Caco-2 (cell line): ENCODE measurements around the gene BBLN. TPM values are rescaled to one million over a fixed set of nuclear protein-coding genes. Genes with fewer than 3 reads are reported as not detected.

Experiments used
- BruUV-seq: library from RNA; stranded (reverse); fragments of 400-500 nt; replicated peaks from 2 replicates; lab custom pipeline; 2021; lab: Mats Ljungman, UMichigan
- CTCF ChIA-PET: fragments of 300-600 bp; sonication (Branson Sonifier 250); formaldehyde crosslinking; loops from one replicate; lab custom pipeline; 2022; ENCODE audit warnings: antibody characterized with exemption; lab: Charles Lee
- POLR2A ChIA-PET: fragments of 300-600 bp; sonication (Branson Sonifier 250); formaldehyde crosslinking; loops from one replicate; lab custom pipeline; 2022; ENCODE audit warnings: antibody characterized with exemption; lab: Charles Lee
- DNase-seq, 2 experiments: peaks; one replicate each; pipeline versions ENCODE4 v3.0.0 to v3.0.0-alpha.2; 2020 to 2022
- H3K27me3 ChIP-seq: replicated peaks from 2 replicates; pipeline ENCODE4 v1.6.0; 2011; ENCODE audit warnings: low read length; ENCODE audit not compliant: control insufficient read depth, insufficient read depth
- H3K36me3 ChIP-seq: 2 replicates; pipeline ENCODE4 v1.5.1; 2011; ENCODE audit warnings: low read length; ENCODE audit not compliant: control insufficient read depth, insufficient read depth
- H3K4me1 ChIP-seq: fragments of 250-450 bp; sonication (Bioruptor Pico); 2 replicates; pipeline ENCODE4 v1.5.1; 2020; ENCODE audit warnings: mild to moderate bottlenecking
- H3K4me3 ChIP-seq: 2 replicates; pipeline ENCODE4 v1.5.1; 2011; ENCODE audit warnings: low read depth, mild to moderate bottlenecking, control low read depth, low read length
- H3K9me3 ChIP-seq: fragments of 250-450 bp; sonication (Bioruptor Pico); 2 replicates; pipeline ENCODE4 v1.5.1; 2020; ENCODE audit warnings: mild to moderate bottlenecking, moderate library complexity
- H3K27ac Mint-ChIP-seq: one replicate; pipeline ENCODE4 v1.8.0; 2022; ENCODE audit warnings: mixed read lengths; ENCODE audit not compliant: unreplicated experiment
- H3K27me3 Mint-ChIP-seq: one replicate; pipeline ENCODE4 v1.8.0; 2022; ENCODE audit warnings: mixed read lengths; ENCODE audit not compliant: insufficient read depth, unreplicated experiment
- H3K36me3 Mint-ChIP-seq: one replicate; pipeline ENCODE4 v1.8.0; 2022; ENCODE audit warnings: mild to moderate bottlenecking, mixed read lengths; ENCODE audit not compliant: insufficient read depth, unreplicated experiment
- H3K4me1 Mint-ChIP-seq: one replicate; pipeline ENCODE4 v1.8.0; 2022; ENCODE audit warnings: low read depth, mixed read lengths; ENCODE audit not compliant: unreplicated experiment
- H3K4me3 Mint-ChIP-seq: one replicate; pipeline ENCODE4 v1.8.0; 2022; ENCODE audit warnings: mild to moderate bottlenecking, moderate library complexity, mixed read lengths; ENCODE audit not compliant: unreplicated experiment
- H3K9me3 Mint-ChIP-seq: one replicate; pipeline ENCODE4 v1.8.0; 2022; ENCODE audit warnings: mixed read lengths; ENCODE audit not compliant: unreplicated experiment
- intact Hi-C: fragments of 100-400 bp; cut with micrococcal nuclease; formaldehyde crosslinking; loops from one replicate; pipeline ENCODE4 v1.10.0; 2022; ENCODE audit not compliant: unreplicated experiment
- total RNA-seq: library from RNA; stranded (reverse); gene quantifications from 2 replicates; pipeline ENCODE4 v1.2.3, GENCODE V29; 2022
- TF ChIP-seq, protein P1 (sequence below), 2 experiments: fragments of 200-600 bp in 1 of 2; IDR thresholded peaks; 1 replicate in 1 of 2; 2 replicates in 1 of 2; pipeline versions ENCODE4 v1.5.1 to v1.8.0; 2011 to 2022; ENCODE audit warnings: antibody characterized with exemption in 1 of 2, control low read depth in 1 of 2, inconsistent platforms in 1 of 2, low read depth in 1 of 2, low read length in 1 of 2, mild to moderate bottlenecking in 1 of 2, moderate library complexity in 1 of 2; ENCODE audit not compliant: insufficient read depth in 1 of 2, severe bottlenecking in 1 of 2, unreplicated experiment in 1 of 2

The BBLN gene
- total RNA-seq, 1 experiment from 2014 or later = 34.2 TPM

GRCh38 chr9:128203024-128203706 lies 43.1 kb downstream of the BBLN start, which contains the start of gene DNM1:
Gene DNM1 (plus strand): TSS chr9:128203379. CDS start chr9:128203471, 92 bp downstream.
- H3K4me3 ChIP-seq = peak within 1 kb of the TSS; percentile 68
- ChIA-PET CTCF (interaction anchor here (0.9 to 1.3 kb wide), 3 partner anchors 10 to 47 kb away, joined by 4 to 11 read pairs (median 5); no protein-coding TSS in a partner anchor), POLR2A (no interaction called here)
- Mint-ChIP-seq H3K27ac (no peak within 1 kb of the TSS), H3K27me3 (peaks cover 5% of the 10 kb centered on the region), H3K4me1 (peaks cover 16% of the 10 kb centered on the region), H3K9me3 (no peaks in the 10 kb centered on the region), H3K4me3 (peak within 1 kb of the TSS; percentile 68), H3K36me3 (peaks cover 6% of the 10 kb centered on the region)
- no TSS peak for BruUV-seq
- TF ChIP-seq, protein P1, sequence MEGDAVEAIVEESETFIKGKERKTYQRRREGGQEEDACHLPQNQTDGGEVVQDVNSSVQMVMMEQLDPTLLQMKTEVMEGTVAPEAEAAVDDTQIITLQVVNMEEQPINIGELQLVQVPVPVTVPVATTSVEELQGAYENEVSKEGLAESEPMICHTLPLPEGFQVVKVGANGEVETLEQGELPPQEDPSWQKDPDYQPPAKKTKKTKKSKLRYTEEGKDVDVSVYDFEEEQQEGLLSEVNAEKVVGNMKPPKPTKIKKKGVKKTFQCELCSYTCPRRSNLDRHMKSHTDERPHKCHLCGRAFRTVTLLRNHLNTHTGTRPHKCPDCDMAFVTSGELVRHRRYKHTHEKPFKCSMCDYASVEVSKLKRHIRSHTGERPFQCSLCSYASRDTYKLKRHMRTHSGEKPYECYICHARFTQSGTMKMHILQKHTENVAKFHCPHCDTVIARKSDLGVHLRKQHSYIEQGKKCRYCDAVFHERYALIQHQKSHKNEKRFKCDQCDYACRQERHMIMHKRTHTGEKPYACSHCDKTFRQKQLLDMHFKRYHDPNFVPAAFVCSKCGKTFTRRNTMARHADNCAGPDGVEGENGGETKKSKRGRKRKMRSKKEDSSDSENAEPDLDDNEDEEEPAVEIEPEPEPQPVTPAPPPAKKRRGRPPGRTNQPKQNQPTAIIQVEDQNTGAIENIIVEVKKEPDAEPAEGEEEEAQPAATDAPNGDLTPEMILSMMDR (IDR thresholded peaks at IDR 0.05; ENCODE audit: insufficient read depth in 1 of 2, low read depth in 1 of 2, low read length in 1 of 2, severe bottlenecking in 1 of 2, unreplicated experiment in 1 of 2) = peak; percentile 8 to 88
- H3K27me3 ChIP-seq = no peaks in the 10 kb centered on the region
- no peaks in the 10 kb centered on the region for H3K9me3 ChIP-seq
- H3K36me3 ChIP-seq = no peaks in the 10 kb centered on the region
- H3K4me1 ChIP-seq = peaks cover 6% of the 10 kb centered on the region; the same call in 1 of the 2 replicates
- intact Hi-C loops = loop anchor here (1.0 kb wide), 2 partner anchors 10 to 15 kb away; no protein-coding TSS in a partner anchor
- DNase-seq = peak; percentile 49 to 78

GRCh38 chr9:128203707-128204551 lies 43.9 kb downstream of the BBLN start:
- Histone ChIP-seq H3K9me3 (no peaks in the 10 kb centered on the region), H3K27me3 (no peaks in the 10 kb centered on the region), H3K4me3 (peak overlapping the region; percentile 68), H3K4me1 (peaks cover 6% of the 10 kb centered on the region; the same call in 1 of the 2 replicates), H3K36me3 (no peaks in the 10 kb centered on the region)
- peak; percentile 37 for DNase-seq
- H3K27me3 Mint-ChIP-seq = peaks cover 5% of the 10 kb centered on the region
- intact Hi-C loops = loop anchor here (1.0 kb wide), 2 partner anchors 11 to 14 kb away; no protein-coding TSS in a partner anchor
- peak overlapping the region; percentile 68 for H3K4me3 Mint-ChIP-seq
- peaks cover 6% of the 10 kb centered on the region for H3K36me3 Mint-ChIP-seq
- no peak overlapping the region for H3K27ac Mint-ChIP-seq
- ChIA-PET POLR2A (no interaction called here), CTCF (interaction anchor here (0.6 to 1.3 kb wide), 4 partner anchors 11 to 626 kb away, joined by 3 to 11 read pairs (median 4); partner anchors contain the start of gene SPOUT1)
- no peaks in the 10 kb centered on the region for H3K9me3 Mint-ChIP-seq
- BruUV-seq = no TSS peak
- TF ChIP-seq, protein P1 (IDR thresholded peaks at IDR 0.05; ENCODE audit: insufficient read depth in 1 of 2, low read depth in 1 of 2, low read length in 1 of 2, severe bottlenecking in 1 of 2, unreplicated experiment in 1 of 2) = no peak
- peaks cover 16% of the 10 kb centered on the region for H3K4me1 Mint-ChIP-seq

GRCh38 chr9:128204858-128205257 lies 44.8 kb downstream of the BBLN start:
- intact Hi-C loops = no loop called here
- H3K27ac Mint-ChIP-seq = no peak overlapping the region
- no peaks in the 10 kb centered on the region for H3K9me3 Mint-ChIP-seq
- H3K27me3 Mint-ChIP-seq = peaks cover 5% of the 10 kb centered on the region
- peak overlapping the region; percentile 68 for H3K4me3 Mint-ChIP-seq
- peaks cover 16% of the 10 kb centered on the region for H3K4me1 Mint-ChIP-seq
- Histone ChIP-seq H3K27me3 (no peaks in the 10 kb centered on the region), H3K36me3 (no peaks in the 10 kb centered on the region), H3K4me3 (no peak overlapping the region), H3K4me1 (peaks cover 6% of the 10 kb centered on the region; the same call in 1 of the 2 replicates), H3K9me3 (no peaks in the 10 kb centered on the region)
- DNase-seq = peak in 1 of 2 experiments; percentile 24
- ChIA-PET POLR2A (no interaction called here), CTCF (no interaction called here)
- peaks cover 6% of the 10 kb centered on the region for H3K36me3 Mint-ChIP-seq
- TF ChIP-seq, protein P1 (IDR thresholded peaks at IDR 0.05; ENCODE audit: insufficient read depth in 1 of 2, low read depth in 1 of 2, low read length in 1 of 2, severe bottlenecking in 1 of 2, unreplicated experiment in 1 of 2) = no peak
- BruUV-seq = no TSS peak
